Stimulated activated CD8-positive, alpha-beta memory T cell treated with anti-CD3 and anti-CD28 coated beads, Interleukin-15, amount 100 ng/mL, for 24 hours (primary cell): ENCODE results near the gene MGAT5.

Experiments
- DNase-seq: peaks from one replicate; pipeline ENCODE4 v3.0.0-alpha.2; 2020; ENCODE audit warnings: low read depth

The MGAT5 gene

GRCh38 chr2:134231301-134231964, 22.4 kb upstream of the MGAT5 start:
- DNase-seq: no peak

- DNase-seq: no peak
Observed at GRCh38 chr2:134231965-134232340, 21.9 kb upstream of the MGAT5 start.

GRCh38 chr2:134232461-134232860, 21.4 kb upstream of the MGAT5 start:
- DNase-seq: no peak

GRCh38 chr2:134232868-134233727, 20.8 kb upstream of the MGAT5 start:
- no peak for DNase-seq

- DNase-seq: no peak
Observed at GRCh38 chr2:134233728-134234136, 20.1 kb upstream of the MGAT5 start.

- no peak for DNase-seq
Observed at GRCh38 chr2:134234535-134234934, 19.3 kb upstream of the MGAT5 start.

GRCh38 chr2:134235510-134236144, 18.2 kb upstream of the MGAT5 start:
- no peak for DNase-seq

- DNase-seq: no peak
Observed at GRCh38 chr2:134238371-134238770, 15.5 kb upstream of the MGAT5 start.

- DNase-seq: no peak
Observed at GRCh38 chr2:134240061-134240460, 13.8 kb upstream of the MGAT5 start.

GRCh38 chr2:134241911-134242310, 12.0 kb upstream of the MGAT5 start:
- no peak for DNase-seq

GRCh38 chr2:134243244-134243643, 10.6 kb upstream of the MGAT5 start:
- no peak for DNase-seq

GRCh38 chr2:134244086-134244485, 9.8 kb upstream of the MGAT5 start:
- DNase-seq: no peak

GRCh38 chr2:134244587-134244986, 9.3 kb upstream of the MGAT5 start:
- no peak for DNase-seq

GRCh38 chr2:134245340-134245984, 8.4 kb upstream of the MGAT5 start:
- peak; percentile 48 for DNase-seq

- DNase-seq: no peak
Observed at GRCh38 chr2:134246154-134246874, 7.6 kb upstream of the MGAT5 start.

GRCh38 chr2:134247679-134248078, 6.2 kb upstream of the MGAT5 start:
- DNase-seq: no peak

- no peak for DNase-seq
Observed at GRCh38 chr2:134248913-134249312, 5.0 kb upstream of the MGAT5 start.

GRCh38 chr2:134249755-134250154, 4.1 kb upstream of the MGAT5 start:
- no peak for DNase-seq

- DNase-seq: no peak
Observed at GRCh38 chr2:134250840-134251461, 2.9 kb upstream of the MGAT5 start.

- DNase-seq: no peak
Observed at GRCh38 chr2:134252092-134252750, 1.7 kb upstream of the MGAT5 start.
